Ectodermal cell (in vitro differentiated cells): ENCODE results near the gene MRAS.

Source experiments
- H3K27ac ChIP-seq: 2 replicates; pipeline ENCODE4 v1.7.0; 2013; ENCODE audit warnings: mild to moderate bottlenecking, low read depth, low read length; ENCODE audit not compliant: insufficient read depth, poor library complexity, severe bottlenecking
- H3K27me3 ChIP-seq: 2 replicates; pipeline ENCODE4 v1.7.0; 2013; ENCODE audit warnings: mild to moderate bottlenecking, low read length; ENCODE audit not compliant: insufficient read depth, control insufficient read depth, poor library complexity, severe bottlenecking
- H3K36me3 ChIP-seq: one replicate; pipeline ENCODE4 v1.7.0; 2013; ENCODE audit warnings: low read length; ENCODE audit not compliant: control insufficient read depth, insufficient read depth
- H3K4me1 ChIP-seq: one replicate; pipeline ENCODE4 v1.7.0; 2013; ENCODE audit warnings: low read length; ENCODE audit not compliant: control insufficient read depth, insufficient read depth
- H3K4me3 ChIP-seq: 2 replicates; pipeline ENCODE4 v1.7.0; 2013; ENCODE audit warnings: low read depth, low read length, control low read depth; ENCODE audit not compliant: insufficient read depth
- H3K9me3 ChIP-seq: 2 replicates; pipeline ENCODE4 v1.7.0; 2013; ENCODE audit warnings: mild to moderate bottlenecking, low read length, moderate library complexity; ENCODE audit not compliant: control insufficient read depth
- WGBS, 2 experiments: methylation state at CpG; one replicate each; pipeline ENCODE4 v1.1.7; 2013; ENCODE audit warnings: missing lambda C conversion rate in 2 of 2; 5-methylcytosine and 5-hydroxymethylcytosine counted together

MRAS gene

DNA sequence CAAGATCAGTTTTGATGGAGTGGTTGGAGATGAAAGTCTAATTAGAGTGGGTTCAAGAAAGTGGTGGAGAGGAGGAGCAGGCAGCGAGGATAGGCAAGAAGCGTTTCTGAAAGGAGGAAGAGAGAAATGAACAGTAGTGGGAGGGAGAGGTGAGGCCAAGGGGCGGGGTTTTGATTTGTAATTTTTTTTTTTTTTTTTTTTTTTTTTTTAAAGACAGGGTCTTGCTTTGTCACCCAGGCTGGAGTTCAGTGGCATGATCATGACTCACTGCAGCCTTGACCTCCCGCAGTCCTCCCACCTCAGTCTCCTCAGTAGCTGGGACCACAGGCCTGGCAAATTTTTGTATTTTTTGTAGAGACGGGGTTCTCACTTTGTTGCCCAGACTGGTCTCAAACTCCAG is 36.6 kb downstream of the MRAS start:
- WGBS, 2 experiments: 95 to 97% methylated on average over 5 of the region's 5 CpGs
- no peaks in the 10 kb centered on the region for H3K27me3 ChIP-seq
- H3K4me1 ChIP-seq: peaks cover 15% of the 10 kb centered on the region
- no peaks in the 10 kb centered on the region for H3K36me3 ChIP-seq
- no peaks in the 10 kb centered on the region for H3K9me3 ChIP-seq
- no peak overlapping the region for H3K27ac ChIP-seq
- H3K4me3 ChIP-seq: no peak overlapping the region

DNA sequence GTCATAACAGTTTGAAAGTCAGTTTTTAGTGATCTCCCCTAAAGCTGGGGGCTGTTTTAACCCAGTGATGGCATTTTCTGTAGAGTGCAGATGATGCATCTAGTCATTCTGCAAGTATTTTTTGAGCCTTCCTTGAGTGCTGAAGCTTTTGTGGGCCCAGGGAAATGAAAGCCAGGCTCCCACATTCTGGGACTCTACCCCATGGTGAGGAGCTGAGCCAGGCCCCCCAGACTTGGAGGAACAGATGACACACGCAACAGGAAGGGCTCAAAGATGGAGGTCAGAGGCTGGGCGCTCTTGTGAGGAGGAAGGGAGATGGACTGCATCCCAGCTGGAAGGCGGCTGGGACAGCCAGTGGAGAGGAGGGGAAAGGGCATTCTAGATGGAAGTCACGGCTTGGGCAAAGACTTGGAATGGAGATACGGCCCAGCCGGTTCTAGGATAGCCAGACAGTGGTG is 40.8 kb downstream of the MRAS start:
- H3K4me3 ChIP-seq: no peak overlapping the region

DNA sequence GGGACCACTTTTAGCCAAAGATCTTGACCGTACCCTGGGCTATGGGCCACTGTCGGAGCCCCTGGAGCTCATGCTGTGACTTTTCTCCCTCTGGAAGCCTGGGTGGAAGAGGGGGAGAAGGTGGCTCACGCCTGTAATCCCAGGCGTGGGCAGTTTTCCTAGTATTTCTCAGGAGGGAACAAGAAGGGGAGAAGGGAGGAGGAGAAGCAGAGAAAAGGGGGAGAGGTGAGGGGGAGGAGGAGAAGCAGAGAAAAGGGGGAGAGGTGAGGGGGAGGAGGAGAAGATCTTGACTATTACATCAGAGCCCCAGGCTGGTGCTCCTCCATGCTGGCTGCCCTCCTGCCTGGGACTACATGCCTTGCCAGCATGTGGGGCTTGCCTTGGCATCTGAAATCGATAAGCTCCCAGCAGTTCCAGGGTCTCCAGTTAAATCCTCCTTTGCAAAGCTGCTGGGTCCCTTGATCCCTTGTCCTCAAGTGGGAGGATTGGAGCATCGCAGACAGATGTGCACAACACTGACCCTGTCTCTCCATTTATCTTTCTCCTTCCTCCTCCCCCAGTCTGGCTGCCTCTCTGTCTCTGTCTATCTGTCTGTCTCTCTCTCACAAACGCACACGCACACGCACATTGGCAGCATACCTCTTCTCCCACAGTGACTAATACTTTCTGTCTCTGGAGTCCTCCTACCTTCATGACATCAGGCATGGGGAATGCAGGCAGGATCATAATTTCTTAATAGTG is 41.6 kb downstream of the MRAS start:
- no peaks in the 10 kb centered on the region for H3K9me3 ChIP-seq
- H3K4me1 ChIP-seq: no peaks in the 10 kb centered on the region
- 85% methylated on average over 9 of the region's 9 CpGs for WGBS, 2 experiments
- no peaks in the 10 kb centered on the region for H3K36me3 ChIP-seq
- no peak overlapping the region for H3K4me3 ChIP-seq
- no peak overlapping the region for H3K27ac ChIP-seq
- no peaks in the 10 kb centered on the region for H3K27me3 ChIP-seq

More for the DNA sequence above, 40.8 kb downstream of the MRAS start:
- Histone ChIP-seq H3K27ac (no peak overlapping the region), H3K9me3 (no peaks in the 10 kb centered on the region), H3K36me3 (no peaks in the 10 kb centered on the region), H3K4me1 (no peaks in the 10 kb centered on the region), H3K27me3 (no peaks in the 10 kb centered on the region)
- WGBS, 2 experiments: 95 to 96% methylated on average over 6 of the region's 6 CpGs

DNA sequence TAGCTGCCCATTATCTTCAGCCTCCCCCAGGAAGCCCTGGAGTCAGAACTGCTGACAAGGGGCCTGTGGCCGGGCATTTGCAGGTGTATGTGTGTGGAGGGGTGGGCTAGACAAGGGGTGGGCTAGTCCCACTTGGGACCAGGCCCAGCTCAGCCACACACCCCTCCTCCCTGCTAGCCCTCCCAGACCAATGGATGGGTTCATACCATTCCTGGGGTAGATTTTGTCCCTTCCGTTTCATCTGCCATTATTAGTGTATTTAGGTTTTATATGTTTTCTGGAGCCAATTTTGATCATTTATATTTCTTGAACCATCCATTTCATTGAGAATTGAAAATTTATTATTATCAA is 42.2 kb downstream of the MRAS start:
- H3K9me3 ChIP-seq: no peaks in the 10 kb centered on the region
- H3K4me3 ChIP-seq: no peak overlapping the region
- H3K36me3 ChIP-seq: no peaks in the 10 kb centered on the region
- H3K27me3 ChIP-seq: no peaks in the 10 kb centered on the region
- WGBS, 2 experiments: 86% methylated on average over 1 of the region's 2 CpGs; no CpG with 5 or more reads in 1 of the 2 experiments
- H3K4me1 ChIP-seq: no peaks in the 10 kb centered on the region
- no peak overlapping the region for H3K27ac ChIP-seq

DNA sequence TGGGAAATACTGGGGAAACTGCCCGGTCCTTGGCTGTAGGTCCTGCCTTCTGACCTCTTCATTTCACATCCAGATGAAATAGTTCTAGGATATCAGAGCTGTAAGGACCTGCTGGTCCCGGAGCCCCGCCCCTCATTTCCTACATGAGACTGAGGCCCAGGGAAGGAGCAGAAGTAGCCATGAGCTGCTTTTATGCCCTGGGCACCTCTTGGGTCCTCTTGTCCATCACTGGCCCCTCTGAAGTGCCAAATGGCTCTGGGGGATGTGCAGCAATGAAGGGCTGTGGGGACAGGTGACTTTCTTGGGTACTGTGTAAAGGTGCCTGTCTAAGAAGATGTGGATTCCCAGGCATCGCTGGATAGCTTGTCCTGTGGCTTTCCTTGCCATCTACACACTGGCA is 45.8 kb downstream of the MRAS start:
- Histone ChIP-seq H3K27me3 (no peaks in the 10 kb centered on the region), H3K36me3 (no peaks in the 10 kb centered on the region), H3K4me3 (no peak overlapping the region), H3K9me3 (no peaks in the 10 kb centered on the region), H3K4me1 (no peaks in the 10 kb centered on the region), H3K27ac (no peak overlapping the region)
- 83 to 92% methylated on average over 4 of the region's 4 CpGs for WGBS, 2 experiments

DNA sequence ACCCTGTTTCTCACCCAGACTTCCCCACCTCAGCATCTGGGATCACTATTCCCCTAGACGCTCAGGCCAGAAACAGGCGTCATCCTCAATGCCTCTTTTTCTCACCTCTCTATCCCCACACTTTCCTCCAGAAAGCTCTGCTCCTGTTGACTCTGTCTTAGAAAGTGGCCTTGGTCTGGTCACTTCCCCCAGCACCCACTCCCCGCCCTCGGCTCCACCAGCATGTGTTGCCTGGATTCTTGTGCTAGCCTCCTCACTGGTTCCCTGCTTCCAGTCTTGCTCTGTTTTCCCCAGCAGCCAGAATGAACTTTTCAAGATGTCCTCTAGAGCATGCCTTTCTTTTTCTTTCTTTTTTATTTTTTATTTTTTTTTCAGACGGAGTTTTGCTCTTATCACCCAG is 46.3 kb downstream of the MRAS start:
- Histone ChIP-seq H3K4me1 (no peaks in the 10 kb centered on the region), H3K9me3 (no peaks in the 10 kb centered on the region), H3K36me3 (no peaks in the 10 kb centered on the region), H3K27ac (no peak overlapping the region), H3K4me3 (no peak overlapping the region), H3K27me3 (no peaks in the 10 kb centered on the region)
- WGBS, 2 experiments: 92 to 95% methylated on average over 5 of the region's 5 CpGs

DNA sequence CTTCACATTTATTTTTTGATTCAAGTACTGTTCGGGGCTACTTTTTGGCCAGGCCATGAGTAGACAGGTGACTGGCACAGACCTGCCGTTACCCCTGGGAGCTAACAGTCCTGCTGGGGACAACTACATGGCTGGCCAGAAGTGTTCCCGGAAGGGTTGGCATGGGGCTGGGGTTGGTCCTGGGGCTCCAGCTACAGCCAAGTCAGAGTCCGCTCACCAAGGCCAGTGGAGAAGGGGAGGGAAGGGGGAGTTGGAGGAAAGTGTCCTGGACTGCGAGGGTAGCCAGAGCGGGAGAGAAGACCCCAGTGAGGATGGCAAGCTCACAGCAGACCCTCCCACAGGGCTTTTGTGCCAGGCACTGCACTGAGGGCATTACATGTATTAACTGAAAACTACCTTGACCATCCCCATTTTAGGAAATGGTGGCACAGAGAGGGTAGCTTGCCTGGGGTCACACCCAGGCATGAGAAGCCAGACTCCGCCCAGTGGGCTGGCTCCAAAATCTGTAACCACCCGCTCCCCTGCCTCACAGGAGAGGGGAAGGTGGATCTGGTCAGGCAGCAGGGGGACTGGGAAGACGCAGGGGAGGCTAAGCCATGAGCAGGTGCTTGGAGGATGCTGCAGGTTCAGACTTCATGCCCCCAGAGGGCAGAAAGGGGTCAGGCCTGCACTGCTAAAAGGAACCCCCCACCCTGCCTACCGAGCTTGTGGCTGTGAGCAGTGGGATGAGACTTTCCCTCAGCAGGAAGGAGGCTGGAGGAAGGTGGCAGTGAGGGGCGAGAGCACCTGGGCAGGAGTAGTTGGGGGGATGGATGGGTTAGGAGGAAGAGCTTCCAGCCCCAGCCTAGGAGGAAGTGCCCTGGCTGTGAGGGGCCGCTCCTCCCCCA is 47.7 kb downstream of the MRAS start:
- no peaks in the 10 kb centered on the region for H3K9me3 ChIP-seq
- H3K4me1 ChIP-seq: no peaks in the 10 kb centered on the region
- H3K4me3 ChIP-seq: no peak overlapping the region
- no peaks in the 10 kb centered on the region for H3K27me3 ChIP-seq
- 87 to 89% methylated on average over 12 of the region's 12 CpGs for WGBS, 2 experiments
- no peak overlapping the region for H3K27ac ChIP-seq
- H3K36me3 ChIP-seq: no peaks in the 10 kb centered on the region

DNA sequence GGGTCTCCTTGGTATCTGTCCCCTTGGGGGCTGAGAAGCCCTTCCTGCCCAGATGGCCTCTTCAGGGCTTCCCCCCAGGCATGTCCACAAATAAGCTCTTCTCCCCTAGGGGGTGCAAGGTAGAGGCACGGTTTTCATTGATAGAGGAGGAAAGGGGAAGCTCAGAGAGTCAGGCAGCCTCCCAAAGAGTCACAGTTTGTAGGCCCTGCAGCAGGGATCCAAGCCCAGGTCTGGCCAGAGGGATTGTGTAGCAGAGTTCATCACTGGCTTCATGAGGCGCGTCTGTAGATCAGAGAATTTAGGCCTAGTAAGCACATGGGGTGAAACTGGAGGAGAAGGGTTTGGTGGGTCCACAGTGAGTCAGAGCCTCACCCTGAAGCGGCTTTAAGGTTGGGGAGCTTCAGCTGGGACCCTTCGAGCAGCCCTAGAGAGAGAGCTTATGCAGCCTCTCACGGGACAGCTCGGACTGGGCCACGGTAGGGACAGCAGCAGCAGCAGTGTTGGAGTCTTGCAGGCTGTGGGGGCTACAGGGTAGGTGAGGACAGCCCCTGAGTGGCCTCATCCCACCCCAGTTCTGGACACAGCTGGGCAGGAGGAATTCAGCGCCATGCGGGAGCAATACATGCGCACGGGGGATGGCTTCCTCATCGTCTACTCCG is 48.5 kb downstream of the MRAS start:
- H3K27ac ChIP-seq: no peak overlapping the region
- H3K4me3 ChIP-seq: no peak overlapping the region
- no peaks in the 10 kb centered on the region for H3K27me3 ChIP-seq
- no peaks in the 10 kb centered on the region for H3K9me3 ChIP-seq
- no peaks in the 10 kb centered on the region for H3K36me3 ChIP-seq
- 90 to 92% methylated on average over 14 of the region's 14 CpGs for WGBS, 2 experiments
- no peaks in the 10 kb centered on the region for H3K4me1 ChIP-seq

DNA sequence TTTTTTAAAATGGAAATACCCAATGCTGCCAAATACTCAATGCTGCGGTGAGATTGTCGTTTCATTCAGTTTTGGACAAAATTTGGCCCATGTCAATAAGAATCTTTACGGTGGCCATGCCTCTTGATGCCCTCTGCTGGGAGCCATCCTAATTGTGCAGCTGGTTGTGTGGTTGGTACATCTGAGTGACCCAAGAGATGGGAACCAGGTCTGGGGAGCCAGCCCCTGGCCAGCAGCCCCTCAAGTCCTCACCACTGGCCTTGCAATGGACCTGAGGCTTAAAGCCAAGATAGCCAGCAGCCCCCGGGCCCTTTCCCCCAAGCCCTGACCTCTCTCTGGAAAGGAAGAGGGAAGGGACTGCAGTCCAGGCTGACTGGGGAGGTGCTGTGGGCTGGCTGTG is 49.6 kb downstream of the MRAS start:
- Histone ChIP-seq H3K4me3 (no peak overlapping the region), H3K27ac (no peak overlapping the region), H3K4me1 (no peaks in the 10 kb centered on the region), H3K9me3 (no peaks in the 10 kb centered on the region), H3K36me3 (no peaks in the 10 kb centered on the region), H3K27me3 (no peaks in the 10 kb centered on the region)
- WGBS, 2 experiments: 95 to 97% methylated on average over 4 of the region's 4 CpGs
